Measurements from ENCODE around the gene ZNF200.
"Not testable (repeated sequence)": the region's sequence is repeated elsewhere in the genome, so short reads cannot be mapped to it uniquely, and the experiment has no call there.

DNA sequence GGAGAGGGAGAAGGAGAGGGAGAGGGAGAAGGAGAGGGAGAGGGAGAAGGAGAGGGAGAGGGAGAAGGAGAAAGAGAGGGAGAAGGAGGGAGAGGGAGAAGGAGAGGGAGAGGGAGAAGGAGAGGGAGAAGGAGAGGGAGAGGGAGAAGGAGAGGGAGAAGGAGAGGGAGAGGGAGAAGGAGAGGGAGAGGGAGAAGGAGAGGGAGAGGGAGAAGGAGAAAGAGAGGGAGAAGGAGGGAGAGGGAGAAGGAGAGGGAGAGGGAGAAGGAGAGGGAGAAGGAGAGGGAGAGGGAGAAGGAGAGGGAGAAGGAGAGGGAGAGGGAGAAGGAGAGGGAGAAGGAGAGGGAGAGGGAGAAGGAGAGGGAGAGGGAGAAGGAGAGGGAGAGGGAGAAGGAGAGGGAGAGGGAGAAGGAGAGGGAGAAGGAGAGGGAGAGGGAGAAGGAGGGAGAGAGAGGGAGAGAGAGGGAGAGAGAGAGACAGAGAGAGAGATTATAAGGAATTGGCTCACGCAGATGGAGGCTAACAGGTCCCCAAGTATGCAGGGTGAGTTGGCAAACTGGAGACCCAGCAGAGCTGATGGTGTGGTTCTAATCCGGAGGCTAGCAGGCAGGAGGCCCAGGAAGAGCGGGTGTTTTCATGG is 37.1 kb downstream of the ZNF200 start:
- not testable (repeated sequence) for TF ChIP-seq POLR2A (IDR thresholded peaks at IDR 0.05)
- TF ChIP-seq, protein P1, sequence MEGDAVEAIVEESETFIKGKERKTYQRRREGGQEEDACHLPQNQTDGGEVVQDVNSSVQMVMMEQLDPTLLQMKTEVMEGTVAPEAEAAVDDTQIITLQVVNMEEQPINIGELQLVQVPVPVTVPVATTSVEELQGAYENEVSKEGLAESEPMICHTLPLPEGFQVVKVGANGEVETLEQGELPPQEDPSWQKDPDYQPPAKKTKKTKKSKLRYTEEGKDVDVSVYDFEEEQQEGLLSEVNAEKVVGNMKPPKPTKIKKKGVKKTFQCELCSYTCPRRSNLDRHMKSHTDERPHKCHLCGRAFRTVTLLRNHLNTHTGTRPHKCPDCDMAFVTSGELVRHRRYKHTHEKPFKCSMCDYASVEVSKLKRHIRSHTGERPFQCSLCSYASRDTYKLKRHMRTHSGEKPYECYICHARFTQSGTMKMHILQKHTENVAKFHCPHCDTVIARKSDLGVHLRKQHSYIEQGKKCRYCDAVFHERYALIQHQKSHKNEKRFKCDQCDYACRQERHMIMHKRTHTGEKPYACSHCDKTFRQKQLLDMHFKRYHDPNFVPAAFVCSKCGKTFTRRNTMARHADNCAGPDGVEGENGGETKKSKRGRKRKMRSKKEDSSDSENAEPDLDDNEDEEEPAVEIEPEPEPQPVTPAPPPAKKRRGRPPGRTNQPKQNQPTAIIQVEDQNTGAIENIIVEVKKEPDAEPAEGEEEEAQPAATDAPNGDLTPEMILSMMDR (IDR thresholded peaks at IDR 0.05) = not testable (repeated sequence)
